HG03045 (cell line): ENCODE results near the gene LARP4B.

Experiments used
- ATAC-seq: cut with Tn5 transposase; IDR thresholded peaks from one replicate; pipeline ENCODE4 v1.9.1; 2021; ENCODE audit warnings: mild to moderate bottlenecking, moderate library complexity; ENCODE audit not compliant: unreplicated experiment

The LARP4B gene

GRCh38 chr10:931326-932318 lies at the start of gene LARP4B:
LARP4B (minus strand) TSS chr10:931705; CDS start chr10:885721, 45,984 bp downstream.
- peak; percentile 93 for ATAC-seq

- ATAC-seq: no peak
These were observed 49.1 kb upstream of the LARP4B start for GRCh38 chr10:980468-981093.

- no peak for ATAC-seq
These were observed 47.4 kb upstream of the LARP4B start for GRCh38 chr10:978826-979421.

- ATAC-seq: no peak
These were observed 44.8 kb upstream of the LARP4B start for GRCh38 chr10:976316-976715.

- no peak for ATAC-seq
These were observed 43.2 kb upstream of the LARP4B start for GRCh38 chr10:974785-975074.

GRCh38 chr10:974038-974784 lies 42.7 kb upstream of the LARP4B start:
- ATAC-seq: no peak

GRCh38 chr10:972763-973162 lies 41.3 kb upstream of the LARP4B start:
- no peak for ATAC-seq

- ATAC-seq: no peak
These were observed 40.1 kb upstream of the LARP4B start for GRCh38 chr10:971613-972012.

GRCh38 chr10:971150-971542 lies 39.6 kb upstream of the LARP4B start:
- no peak for ATAC-seq

GRCh38 chr10:970311-971149 lies 39.0 kb upstream of the LARP4B start:
- ATAC-seq: no peak

GRCh38 chr10:969473-970150 lies 38.1 kb upstream of the LARP4B start:
- no peak for ATAC-seq

- ATAC-seq: no peak
These were observed 37.2 kb upstream of the LARP4B start for GRCh38 chr10:968546-969199.

GRCh38 chr10:966466-967235 lies 35.1 kb upstream of the LARP4B start:
- no peak for ATAC-seq

- ATAC-seq: no peak
These were observed 33.5 kb upstream of the LARP4B start for GRCh38 chr10:964988-965417.

GRCh38 chr10:964321-964987 lies 32.9 kb upstream of the LARP4B start:
- ATAC-seq: no peak

- ATAC-seq: no peak
These were observed 32.1 kb upstream of the LARP4B start for GRCh38 chr10:963655-964054.

- no peak for ATAC-seq
These were observed 31.7 kb upstream of the LARP4B start for GRCh38 chr10:963186-963585.

GRCh38 chr10:962342-962741 lies 30.8 kb upstream of the LARP4B start:
- no peak for ATAC-seq
